ENCODE data around the gene CDC42SE2. TPM values are rescaled to one million over a fixed set of nuclear protein-coding genes. Genes with fewer than 3 reads are reported as not detected.
"Not testable (repeated sequence)": the region's sequence is repeated elsewhere in the genome, so short reads cannot be mapped to it uniquely, and the experiment has no call there.

CDC42SE2 gene
- total RNA-seq, 4 donors from 2014 or later = 25.2 to 38.7 (median 30.1) TPM

GRCh38 chr5:131274326-131275063, 10.6 kb downstream of the CDC42SE2 start:
- H3K27me3 ChIP-seq = no peaks in the 10 kb centered on the region
- TF ChIP-seq EP300 (IDR thresholded peaks at IDR 0.05) = no peak
- TF ChIP-seq POLR2A (IDR thresholded peaks at IDR 0.05) = no peak
- no peak for TF ChIP-seq POLR2AphosphoS5 (IDR thresholded peaks at IDR 0.05)
- TF ChIP-seq CTCF (IDR thresholded peaks at IDR 0.05) = no peak
- no peak for ATAC-seq
- peaks cover 0 to 35% (median 0%) of the 10 kb centered on the region in 3 donors for H3K4me1 ChIP-seq
- no peaks in the 10 kb centered on the region for H3K36me3 ChIP-seq
- H3K27ac ChIP-seq = no peak overlapping the region
- H3K9me3 ChIP-seq = no peaks in the 10 kb centered on the region
- WGBS, 2 donors (ENCODE audit: low coverage in 1 of 2) = 73 to 91% methylated on average over 5 to 6 of the region's 6 CpGs
- no peak overlapping the region for H3K4me3 ChIP-seq

GRCh38 chr5:131276072-131276471, 12.2 kb downstream of the CDC42SE2 start:
- H3K4me3 ChIP-seq = no peak overlapping the region
- no peaks in the 10 kb centered on the region for H3K27me3 ChIP-seq
- peaks cover 0 to 33% (median 0%) of the 10 kb centered on the region in 3 donors for H3K4me1 ChIP-seq
- 90% methylated on average over 6 of the region's 6 CpGs; no CpG with 5 or more reads in 1 of the 2 donors for WGBS, 2 donors (ENCODE audit: low coverage in 1 of 2)
- TF ChIP-seq EP300 (IDR thresholded peaks at IDR 0.05) (no peak), POLR2AphosphoS5 (IDR thresholded peaks at IDR 0.05) (no peak)
- no peak for ATAC-seq
- no peak overlapping the region for H3K27ac ChIP-seq
- H3K36me3 ChIP-seq = no peaks in the 10 kb centered on the region
- H3K9me3 ChIP-seq = no peaks in the 10 kb centered on the region

GRCh38 chr5:131277447-131277846, 13.6 kb downstream of the CDC42SE2 start:
- no peaks in the 10 kb centered on the region for H3K27me3 ChIP-seq
- H3K27ac ChIP-seq = no peak overlapping the region
- no peak for ATAC-seq
- no peak for TF ChIP-seq POLR2AphosphoS5 (IDR thresholded peaks at IDR 0.05)
- H3K4me1 ChIP-seq = peaks cover 0 to 31% (median 0%) of the 10 kb centered on the region in 3 donors
- no peak overlapping the region for H3K4me3 ChIP-seq
- no peaks in the 10 kb centered on the region for H3K36me3 ChIP-seq
- no peaks in the 10 kb centered on the region for H3K9me3 ChIP-seq

GRCh38 chr5:131277875-131278740, 14.3 kb downstream of the CDC42SE2 start:
- H3K4me3 ChIP-seq = no peak overlapping the region
- no peak overlapping the region for H3K27ac ChIP-seq
- no peaks in the 10 kb centered on the region for H3K36me3 ChIP-seq
- no peaks in the 10 kb centered on the region for H3K9me3 ChIP-seq
- TF ChIP-seq POLR2AphosphoS5 (IDR thresholded peaks at IDR 0.05) (no peak), EP300 (IDR thresholded peaks at IDR 0.05) (no peak), CTCF (IDR thresholded peaks at IDR 0.05) (no peak), POLR2A (IDR thresholded peaks at IDR 0.05) (no peak)
- H3K27me3 ChIP-seq = no peaks in the 10 kb centered on the region
- ATAC-seq = no peak
- 92 to 93% methylated on average over 3 to 5 of the region's 5 CpGs for WGBS, 2 donors (ENCODE audit: low coverage in 1 of 2)
- H3K4me1 ChIP-seq = peaks cover 0 to 31% (median 0%) of the 10 kb centered on the region in 3 donors

- not testable (repeated sequence) for H3K4me3 ChIP-seq, ATAC-seq, H3K27me3 ChIP-seq, H3K9me3 ChIP-seq, H3K36me3 ChIP-seq, H3K27ac ChIP-seq
- peaks cover 0 to 31% (median 0%) of the 10 kb centered on the region in 3 donors for H3K4me1 ChIP-seq
- WGBS, 2 donors (ENCODE audit: low coverage in 1 of 2) = 96 to 100% methylated on average over 1 to 3 of the region's 6 CpGs
Measured at GRCh38 chr5:131278741-131279124, 14.9 kb downstream of the CDC42SE2 start.

GRCh38 chr5:131279204-131279603, 15.4 kb downstream of the CDC42SE2 start:
- ATAC-seq = no peak
- Histone ChIP-seq H3K4me3 (no peak overlapping the region), H3K36me3 (no peaks in the 10 kb centered on the region), H3K27ac (no peak overlapping the region), H3K27me3 (no peaks in the 10 kb centered on the region), H3K4me1 (peaks cover 0 to 31% (median 0%) of the 10 kb centered on the region in 3 donors), H3K9me3 (no peaks in the 10 kb centered on the region)
- TF ChIP-seq EP300 (IDR thresholded peaks at IDR 0.05) = no peak
- no peak for TF ChIP-seq CTCF (IDR thresholded peaks at IDR 0.05)
- no peak for TF ChIP-seq POLR2A (IDR thresholded peaks at IDR 0.05)
- TF ChIP-seq POLR2AphosphoS5 (IDR thresholded peaks at IDR 0.05) = no peak
- WGBS, 2 donors (ENCODE audit: low coverage in 1 of 2) = 68 to 88% methylated on average over 1 of the region's 1 CpG
